ENCODE results near the gene FOXI1. TPM values are rescaled to one million over a fixed set of nuclear protein-coding genes. Genes with fewer than 3 reads are reported as not detected.

The FOXI1 gene
- total RNA-seq, 2 experiments from 2014 or later, result 0.28 TPM; not detected in 1

DNA sequence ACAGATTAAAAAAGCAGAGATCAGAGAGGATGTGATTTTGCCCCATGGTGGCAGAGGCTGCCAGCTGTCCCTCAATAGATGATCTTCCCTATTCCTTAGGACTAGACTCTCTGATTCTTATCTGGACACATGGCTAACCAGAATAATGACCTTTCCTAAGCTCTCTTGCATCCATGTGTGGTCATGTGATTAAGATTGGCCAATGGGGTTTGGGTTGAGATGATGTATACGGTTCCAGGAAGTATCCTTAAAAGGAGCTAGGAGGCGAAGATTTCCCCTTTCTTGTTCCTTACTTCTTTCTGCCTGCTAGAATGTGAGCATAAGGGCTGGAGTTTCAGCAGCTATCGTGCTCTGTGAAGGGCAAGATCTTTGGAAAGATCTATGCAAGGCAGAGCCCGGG lies 39.8 kb downstream of the FOXI1 start:
- no peak overlapping the region for H3K27ac Mint-ChIP-seq
- ATAC-seq (ENCODE audit: poor library complexity) (no peak), DNase-seq (peak in 2 of 14 experiments; percentile 6 to 20)
- no peak overlapping the region for H3K4me3 Mint-ChIP-seq
- ChIA-PET POLR2A (no interaction called here), CTCF (no interaction called here)
- TF ChIP-seq, protein P1, sequence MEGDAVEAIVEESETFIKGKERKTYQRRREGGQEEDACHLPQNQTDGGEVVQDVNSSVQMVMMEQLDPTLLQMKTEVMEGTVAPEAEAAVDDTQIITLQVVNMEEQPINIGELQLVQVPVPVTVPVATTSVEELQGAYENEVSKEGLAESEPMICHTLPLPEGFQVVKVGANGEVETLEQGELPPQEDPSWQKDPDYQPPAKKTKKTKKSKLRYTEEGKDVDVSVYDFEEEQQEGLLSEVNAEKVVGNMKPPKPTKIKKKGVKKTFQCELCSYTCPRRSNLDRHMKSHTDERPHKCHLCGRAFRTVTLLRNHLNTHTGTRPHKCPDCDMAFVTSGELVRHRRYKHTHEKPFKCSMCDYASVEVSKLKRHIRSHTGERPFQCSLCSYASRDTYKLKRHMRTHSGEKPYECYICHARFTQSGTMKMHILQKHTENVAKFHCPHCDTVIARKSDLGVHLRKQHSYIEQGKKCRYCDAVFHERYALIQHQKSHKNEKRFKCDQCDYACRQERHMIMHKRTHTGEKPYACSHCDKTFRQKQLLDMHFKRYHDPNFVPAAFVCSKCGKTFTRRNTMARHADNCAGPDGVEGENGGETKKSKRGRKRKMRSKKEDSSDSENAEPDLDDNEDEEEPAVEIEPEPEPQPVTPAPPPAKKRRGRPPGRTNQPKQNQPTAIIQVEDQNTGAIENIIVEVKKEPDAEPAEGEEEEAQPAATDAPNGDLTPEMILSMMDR (IDR thresholded peaks at IDR 0.05), result no peak
- no peaks in the 10 kb centered on the region for H3K36me3 Mint-ChIP-seq (ENCODE audit: low read depth)
- peaks cover 5% of the 10 kb centered on the region for H3K27me3 Mint-ChIP-seq
- no peaks in the 10 kb centered on the region for H3K9me3 Mint-ChIP-seq
- no peaks in the 10 kb centered on the region for H3K4me1 Mint-ChIP-seq (ENCODE audit: low read depth)
- Histone ChIP-seq H3K4me3 (ENCODE audit: low read length) (no peak overlapping the region), H3K27ac (ENCODE audit: low read depth in 1 of 2, low read length in 2 of 2) (no peak overlapping the region), H3K9me3 (ENCODE audit: control insufficient read depth in 1 of 2, insufficient read depth in 1 of 2, low read length in 2 of 2) (no peaks in the 10 kb centered on the region), H3K4me1 (ENCODE audit: insufficient read depth, low read length) (no peaks in the 10 kb centered on the region), H3K36me3 (ENCODE audit: insufficient read depth, low read length) (no peaks in the 10 kb centered on the region), H3K27me3 (ENCODE audit: control insufficient read depth in 1 of 2, insufficient read depth in 2 of 2, low read length in 2 of 2) (no peaks in the 10 kb centered on the region)
- intact Hi-C loops (cut with DNase I, micrococcal nuclease), result no loop called here

- TF ChIP-seq, protein P1 (IDR thresholded peaks at IDR 0.05), result no peak
- Mint-ChIP-seq H3K9me3 (no peaks in the 10 kb centered on the region), H3K27ac (no peak overlapping the region), H3K4me1 (ENCODE audit: low read depth) (no peaks in the 10 kb centered on the region), H3K27me3 (peaks cover 5% of the 10 kb centered on the region), H3K4me3 (no peak overlapping the region), H3K36me3 (ENCODE audit: low read depth) (no peaks in the 10 kb centered on the region)
- Histone ChIP-seq H3K4me3 (ENCODE audit: low read length) (no peak overlapping the region), H3K27me3 (ENCODE audit: control insufficient read depth in 1 of 2, insufficient read depth in 2 of 2, low read length in 2 of 2) (no peaks in the 10 kb centered on the region), H3K36me3 (ENCODE audit: insufficient read depth, low read length) (no peaks in the 10 kb centered on the region), H3K4me1 (ENCODE audit: insufficient read depth, low read length) (no peaks in the 10 kb centered on the region), H3K9me3 (ENCODE audit: control insufficient read depth in 1 of 2, insufficient read depth in 1 of 2, low read length in 2 of 2) (no peaks in the 10 kb centered on the region), H3K27ac (ENCODE audit: low read depth in 1 of 2, low read length in 2 of 2) (no peak overlapping the region)
- DNase-seq (no peak), ATAC-seq (ENCODE audit: poor library complexity) (no peak)
- POLR2A ChIA-PET, result no interaction called here
- intact Hi-C loops (cut with DNase I, micrococcal nuclease), result no loop called here
- CTCF ChIA-PET, result no interaction called here
Observed at GRCh38 chr5:170147051-170147752, 41.5 kb downstream of the FOXI1 start.

DNA sequence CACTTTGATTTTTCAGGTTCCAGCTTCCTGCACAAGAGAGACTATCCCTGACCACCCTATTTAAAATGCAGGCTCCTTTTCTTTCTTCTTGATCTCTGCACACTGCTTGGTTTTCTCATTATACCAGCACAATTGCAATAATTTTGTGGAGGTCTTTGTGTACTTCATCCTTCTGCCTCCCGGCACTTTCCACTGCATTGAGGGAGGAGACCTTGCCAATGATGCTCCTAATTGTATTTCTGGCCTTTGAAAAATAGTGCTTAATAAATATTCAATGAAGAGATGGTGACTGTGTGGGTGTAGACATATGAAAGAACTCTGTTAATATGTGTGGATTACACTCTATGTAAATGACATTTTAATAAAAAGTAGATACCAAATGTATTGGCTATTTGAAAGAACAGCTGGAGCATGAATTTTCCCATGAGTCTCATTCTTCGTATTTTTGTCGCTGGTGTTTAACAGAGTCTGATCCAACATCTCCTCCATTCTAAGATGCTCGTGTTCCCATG lies 42.1 kb downstream of the FOXI1 start:
- POLR2A ChIA-PET, result no interaction called here
- ATAC-seq (ENCODE audit: poor library complexity) (no peak), DNase-seq (no peak)
- TF ChIP-seq, protein P1 (IDR thresholded peaks at IDR 0.05), result no peak
- H3K4me1 Mint-ChIP-seq (ENCODE audit: low read depth), result no peaks in the 10 kb centered on the region
- no peaks in the 10 kb centered on the region for H3K9me3 Mint-ChIP-seq
- H3K27me3 Mint-ChIP-seq, result peaks cover 5% of the 10 kb centered on the region
- H3K36me3 Mint-ChIP-seq (ENCODE audit: low read depth), result no peaks in the 10 kb centered on the region
- no peak overlapping the region for H3K4me3 Mint-ChIP-seq
- no peaks in the 10 kb centered on the region for H3K36me3 ChIP-seq (ENCODE audit: insufficient read depth, low read length)
- H3K4me1 ChIP-seq (ENCODE audit: insufficient read depth, low read length), result no peaks in the 10 kb centered on the region
- H3K4me3 ChIP-seq (ENCODE audit: low read length), result no peak overlapping the region
- no peaks in the 10 kb centered on the region for H3K9me3 ChIP-seq (ENCODE audit: control insufficient read depth in 1 of 2, insufficient read depth in 1 of 2, low read length in 2 of 2)
- CTCF ChIA-PET, result no interaction called here
- intact Hi-C loops (cut with DNase I, micrococcal nuclease), result no loop called here
- H3K27ac ChIP-seq (ENCODE audit: low read depth in 1 of 2, low read length in 2 of 2), result no peak overlapping the region
- H3K27ac Mint-ChIP-seq, result no peak overlapping the region
- H3K27me3 ChIP-seq (ENCODE audit: control insufficient read depth in 1 of 2, insufficient read depth in 2 of 2, low read length in 2 of 2), result no peaks in the 10 kb centered on the region

Data from CD4-positive, alpha-beta T cell (primary cell).